ENCODE data around the gene C5orf63. TPM values are rescaled to one million over a fixed set of nuclear protein-coding genes. Genes with fewer than 3 reads are reported as not detected.

The C5orf63 gene
- 0.49 and 2.6 TPM in 2 replicates for total RNA-seq

GRCh38 chr5:127072861-127073846 lies at the start of gene C5orf63:
Gene C5orf63 (minus strand): TSS chr5:127073502. CDS start chr5:127058995, 14,507 bp downstream.

GRCh38 chr5:127030259-127031146 lies 42.8 kb downstream of the C5orf63 start, which contains the start of gene MARCHF3:
Gene MARCHF3 (minus strand): TSS chr5:127030558. CDS start chr5:126918171, 112,387 bp downstream.

Other genes with a start within 250 kb of the C5orf63 start
- gene MARCHF3, start 42.9 kb downstream of the C5orf63 start, total RNA-seq, result 3.7 and 4.6 TPM in 2 replicates
- gene MEGF10, start 217.3 kb upstream of the C5orf63 start, total RNA-seq, result 0.05 and 0.69 TPM in 2 replicates